Uterus (tissue), 4 donors: Measurements from ENCODE around the gene DSG2. TPM values are rescaled to one million over a fixed set of nuclear protein-coding genes. Genes with fewer than 3 reads are reported as not detected.
A peak's percentile ranks its signal among the peaks of the same experiment; 100 is the strongest.
"Not testable (repeated sequence)": the region's sequence is repeated elsewhere in the genome, so short reads cannot be mapped to it uniquely, and the experiment has no call there.

Experiments
- DNase-seq, 2 donors: peaks; one replicate each; pipeline ENCODE4 v3.0.0-alpha.2; 2019 to 2020
- H3K27ac ChIP-seq, 2 donors: fragments of 200-600 bp; sonication (generic); 1 replicate in 1 of 2; 2 replicates in 1 of 2; pipeline ENCODE4 v1.5.1; 2016 to 2018
- H3K27me3 ChIP-seq, 2 donors: fragments of 200-600 bp; sonication (generic); one replicate each; pipeline ENCODE4 v1.5.1; 2018 to 2019; ENCODE audit warnings: control low read depth in 1 of 2
- H3K36me3 ChIP-seq, 2 donors: fragments of 200-600 bp; sonication (generic); one replicate each; pipeline ENCODE4 v1.5.1; 2019; ENCODE audit warnings: control low read depth in 1 of 2
- H3K4me1 ChIP-seq, 2 donors: fragments of 200-600 bp; sonication (generic); one replicate each; pipeline ENCODE4 v1.5.1; 2018 to 2019; ENCODE audit warnings: control low read depth in 1 of 2
- H3K4me3 ChIP-seq, 2 donors: fragments of 200-600 bp; sonication (generic); 1 replicate in 1 of 2; 2 replicates in 1 of 2; pipeline ENCODE4 v1.5.1; 2018 to 2019; ENCODE audit warnings: mild to moderate bottlenecking in 1 of 2
- H3K9me3 ChIP-seq, 2 donors: fragments of 200-600 bp; sonication (generic); one replicate each; pipeline ENCODE4 v1.5.1; 2019; ENCODE audit warnings: control low read depth in 1 of 2
- POLR2A ChIP-seq, 2 donors: fragments of 450-650 bp; IDR thresholded peaks; one replicate each; pipeline ENCODE4 v1.6.1; 2016; ENCODE audit warnings: antibody characterized with exemption in 2 of 2, mild to moderate bottlenecking in 1 of 2, moderate library complexity in 1 of 2
- intact Hi-C: fragments of 100-400 bp; cut with DNase I; formaldehyde crosslinking; loops from one replicate; pipeline ENCODE4 v1.15.1; 2023; ENCODE audit warnings: low total_unique reads
- total RNA-seq, 4 donors: library from RNA; depleted of rRNA in 3 of 4; stranded (reverse); fragments of >200 nt in 3 of 4; gene quantifications; one replicate each; pipeline versions ENCODE4 v1.1.0 to v1.2.4, GENCODE V29; 2014 to 2023
- TF ChIP-seq, protein P1 (sequence below), 4 experiments: fragments of 200-600 bp in 2 of 4; fragments of 450-650 bp in 2 of 4; sonication (generic) in 2 of 4; IDR thresholded peaks; one replicate each; pipeline ENCODE4 v1.5.1; 2016 to 2019; ENCODE audit warnings: antibody characterized with exemption in 4 of 4, mild to moderate bottlenecking in 2 of 4, moderate library complexity in 1 of 4
- donor health status: DM: yes; HTN: yes; CAD: no.

The DSG2 gene
- total RNA-seq, 4 donors from 2014 or later: 3.5 to 25.0 (median 7.9) TPM

DNA sequence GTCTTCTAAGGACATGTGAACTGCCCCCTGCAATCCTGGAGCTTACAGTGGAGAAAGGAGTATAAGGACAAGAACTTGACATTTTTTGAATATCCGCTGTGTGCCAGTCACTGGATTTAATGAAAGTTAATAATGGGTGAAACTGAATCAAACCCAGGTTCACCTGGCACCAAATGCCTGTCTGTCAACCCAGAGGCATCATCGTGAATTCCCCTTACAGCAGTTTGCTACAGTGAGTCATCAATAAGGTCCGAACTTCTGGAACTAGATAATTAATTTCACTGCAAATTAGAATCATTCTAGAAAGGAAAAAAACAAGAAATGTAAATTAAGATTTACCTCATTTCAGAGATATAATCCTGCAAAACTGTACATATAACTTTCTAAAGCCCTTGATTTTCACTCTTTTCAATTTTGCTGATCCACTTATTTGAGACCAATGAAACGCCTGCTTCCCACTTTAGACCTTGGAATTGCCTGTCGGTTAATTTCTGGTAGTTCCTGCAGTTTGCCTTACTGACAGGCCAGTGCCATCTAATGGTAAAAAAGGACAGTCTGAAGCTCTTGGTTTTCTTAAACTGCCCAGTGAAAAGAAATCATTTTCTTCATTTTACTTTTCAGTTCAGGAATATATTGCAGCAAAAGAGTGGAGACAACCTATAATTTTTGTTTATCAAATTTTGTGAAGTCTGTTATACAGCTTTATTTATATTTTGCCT is 8.2 kb downstream of the DSG2 start:
- Histone ChIP-seq H3K9me3 (no peaks in the 10 kb centered on the region), H3K4me3 (no peak overlapping the region), H3K4me1 (no peaks in the 10 kb centered on the region), H3K27me3 (no peaks in the 10 kb centered on the region), H3K36me3 (no peaks in the 10 kb centered on the region), H3K27ac (no peak overlapping the region)
- DNase-seq: no peak
- intact Hi-C loops: no loop called here
- no peak for TF ChIP-seq POLR2A (IDR thresholded peaks at IDR 0.05)
- TF ChIP-seq, protein P1, sequence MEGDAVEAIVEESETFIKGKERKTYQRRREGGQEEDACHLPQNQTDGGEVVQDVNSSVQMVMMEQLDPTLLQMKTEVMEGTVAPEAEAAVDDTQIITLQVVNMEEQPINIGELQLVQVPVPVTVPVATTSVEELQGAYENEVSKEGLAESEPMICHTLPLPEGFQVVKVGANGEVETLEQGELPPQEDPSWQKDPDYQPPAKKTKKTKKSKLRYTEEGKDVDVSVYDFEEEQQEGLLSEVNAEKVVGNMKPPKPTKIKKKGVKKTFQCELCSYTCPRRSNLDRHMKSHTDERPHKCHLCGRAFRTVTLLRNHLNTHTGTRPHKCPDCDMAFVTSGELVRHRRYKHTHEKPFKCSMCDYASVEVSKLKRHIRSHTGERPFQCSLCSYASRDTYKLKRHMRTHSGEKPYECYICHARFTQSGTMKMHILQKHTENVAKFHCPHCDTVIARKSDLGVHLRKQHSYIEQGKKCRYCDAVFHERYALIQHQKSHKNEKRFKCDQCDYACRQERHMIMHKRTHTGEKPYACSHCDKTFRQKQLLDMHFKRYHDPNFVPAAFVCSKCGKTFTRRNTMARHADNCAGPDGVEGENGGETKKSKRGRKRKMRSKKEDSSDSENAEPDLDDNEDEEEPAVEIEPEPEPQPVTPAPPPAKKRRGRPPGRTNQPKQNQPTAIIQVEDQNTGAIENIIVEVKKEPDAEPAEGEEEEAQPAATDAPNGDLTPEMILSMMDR (IDR thresholded peaks at IDR 0.05): peak in 3 of 4 experiments; percentile 13 to 20 (median 19)

DNA sequence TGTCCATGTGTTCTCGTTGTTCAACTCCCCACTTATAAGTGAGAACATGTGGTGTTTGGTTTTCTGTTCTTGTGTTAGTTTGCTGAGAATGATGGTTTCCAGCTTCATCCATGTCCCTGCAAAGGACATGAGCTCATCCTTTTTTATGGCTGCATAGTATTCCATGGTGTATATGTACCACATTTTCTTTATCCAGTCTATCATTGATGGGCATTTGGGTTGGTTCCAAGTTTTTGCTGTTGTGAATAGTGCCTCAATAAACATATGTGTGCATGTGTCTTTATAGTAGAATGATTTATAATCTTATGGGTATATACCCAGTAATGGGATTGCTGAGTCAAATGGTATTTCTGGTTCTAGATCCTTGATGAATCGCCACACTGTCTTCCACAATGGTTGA is 9.1 kb downstream of the DSG2 start:
- H3K9me3 ChIP-seq, H3K4me1 ChIP-seq, H3K36me3 ChIP-seq, H3K27me3 ChIP-seq, H3K27ac ChIP-seq, H3K4me3 ChIP-seq, intact Hi-C loops, DNase-seq: not testable (repeated sequence)

DNA sequence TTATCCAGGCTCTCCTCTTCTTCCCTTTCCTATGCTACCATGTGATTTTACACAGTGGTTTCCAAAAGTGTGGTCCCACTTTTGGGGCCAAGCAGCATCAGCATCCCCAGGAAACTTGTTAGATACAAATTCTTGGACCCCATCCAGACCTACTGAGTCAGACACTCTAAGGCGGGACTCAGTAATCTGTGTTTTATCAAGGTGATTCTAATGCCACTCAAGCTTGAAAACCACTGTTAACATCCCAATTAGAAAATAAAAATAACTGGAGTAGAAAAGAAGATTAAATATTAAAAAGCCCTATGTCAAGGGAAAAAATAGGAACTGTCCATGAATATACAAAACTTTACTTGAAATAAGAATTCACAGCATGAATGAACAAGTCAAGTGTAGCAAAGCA is 10.8 kb downstream of the DSG2 start:
- no peak for TF ChIP-seq POLR2A (IDR thresholded peaks at IDR 0.05)
- TF ChIP-seq, protein P1 (IDR thresholded peaks at IDR 0.05): no peak
- Histone ChIP-seq H3K9me3 (no peaks in the 10 kb centered on the region), H3K27me3 (no peaks in the 10 kb centered on the region), H3K36me3 (no peaks in the 10 kb centered on the region), H3K27ac (no peak overlapping the region), H3K4me3 (no peak overlapping the region), H3K4me1 (no peaks in the 10 kb centered on the region)
- intact Hi-C loops: no loop called here
- no peak for DNase-seq

DNA sequence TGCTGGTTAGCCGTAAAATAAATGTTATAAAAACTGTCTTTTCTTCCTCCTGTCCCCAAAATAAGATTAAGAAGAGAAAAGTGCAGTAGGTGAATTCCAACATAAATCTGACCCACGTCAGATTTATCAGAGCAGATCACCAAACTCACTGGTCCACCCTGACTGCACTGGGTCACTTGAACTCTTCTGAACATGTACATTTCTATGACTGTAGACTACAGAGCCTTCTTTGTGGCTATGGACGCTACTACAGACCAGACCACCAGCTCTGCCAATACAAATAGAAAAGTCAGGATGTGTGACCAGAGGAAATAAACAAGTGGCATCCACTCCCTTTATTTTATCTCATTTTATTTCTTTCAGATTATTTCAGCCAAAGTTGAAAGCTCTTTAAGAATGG is 11.6 kb downstream of the DSG2 start:
- no peak for DNase-seq
- Histone ChIP-seq H3K36me3 (no peaks in the 10 kb centered on the region), H3K27ac (no peak overlapping the region), H3K9me3 (no peaks in the 10 kb centered on the region), H3K27me3 (no peaks in the 10 kb centered on the region), H3K4me3 (no peak overlapping the region), H3K4me1 (no peaks in the 10 kb centered on the region)
- TF ChIP-seq, protein P1 (IDR thresholded peaks at IDR 0.05): no peak
- no peak for TF ChIP-seq POLR2A (IDR thresholded peaks at IDR 0.05)
- intact Hi-C loops: no loop called here

DNA sequence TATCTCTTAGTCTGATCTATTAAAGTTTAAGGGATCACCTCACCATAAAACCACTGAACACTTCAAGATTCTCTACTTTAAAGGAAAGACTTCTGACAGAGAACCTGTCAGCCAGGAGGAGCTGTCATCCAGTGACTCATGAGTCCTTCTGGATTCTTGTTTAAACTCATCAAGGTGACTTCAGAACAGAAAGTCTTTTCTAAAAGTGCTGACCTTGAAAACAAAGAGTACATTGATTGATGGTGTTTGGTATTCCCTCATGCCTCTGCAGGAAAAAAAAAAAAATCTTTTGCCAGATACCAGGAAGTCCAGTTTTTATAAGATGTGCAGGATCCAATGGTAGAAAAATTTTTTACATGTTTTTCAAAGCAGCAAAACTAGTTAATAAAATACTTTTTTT is 12.3 kb downstream of the DSG2 start:
- Histone ChIP-seq H3K4me1 (no peaks in the 10 kb centered on the region), H3K36me3 (no peaks in the 10 kb centered on the region), H3K27me3 (no peaks in the 10 kb centered on the region), H3K4me3 (no peak overlapping the region), H3K27ac (no peak overlapping the region), H3K9me3 (no peaks in the 10 kb centered on the region)
- TF ChIP-seq, protein P1 (IDR thresholded peaks at IDR 0.05): no peak
- no peak for TF ChIP-seq POLR2A (IDR thresholded peaks at IDR 0.05)
- DNase-seq: no peak
- intact Hi-C loops: no loop called here

DNA sequence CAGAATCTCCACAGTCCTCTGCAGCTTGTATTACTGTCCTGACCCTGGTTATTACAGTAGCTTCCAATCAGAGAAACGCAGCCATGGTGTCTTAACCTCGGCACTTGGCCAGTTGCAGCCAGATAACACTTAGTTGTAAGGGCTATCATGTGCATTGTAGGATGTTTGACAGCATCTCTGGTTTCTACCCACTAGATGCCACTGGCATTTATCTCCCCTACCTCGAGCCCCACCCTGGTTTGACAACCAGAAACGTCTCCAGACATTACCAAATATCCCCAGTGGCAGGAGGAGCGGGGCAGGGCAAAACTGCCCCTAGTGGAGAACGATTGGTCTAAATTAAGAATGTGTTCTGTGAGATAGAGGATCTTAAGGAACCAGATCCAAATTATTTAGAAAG is 13.1 kb downstream of the DSG2 start:
- Histone ChIP-seq H3K9me3 (no peaks in the 10 kb centered on the region), H3K27me3 (no peaks in the 10 kb centered on the region), H3K36me3 (no peaks in the 10 kb centered on the region), H3K4me1 (no peaks in the 10 kb centered on the region), H3K27ac (no peak overlapping the region), H3K4me3 (no peak overlapping the region)
- TF ChIP-seq, protein P1 (IDR thresholded peaks at IDR 0.05): no peak
- TF ChIP-seq POLR2A (IDR thresholded peaks at IDR 0.05): no peak
- no peak for DNase-seq
- intact Hi-C loops: no loop called here
